MCF 10A (cell line): ENCODE measurements around the gene NCAM1. TPM values are rescaled to one million over a fixed set of nuclear protein-coding genes. Genes with fewer than 3 reads are reported as not detected.

Source experiments
- BruUV-seq: library from RNA; stranded (reverse); fragments of 400-500 nt; replicated peaks from 2 replicates; lab custom pipeline; 2021; lab: Mats Ljungman, UMichigan
- CTCF ChIA-PET: fragments of 300-600 bp; sonication (Branson Sonifier 250); formaldehyde crosslinking; extraction: SDS; loops from one replicate; lab custom pipeline; 2021; ENCODE audit warnings: antibody characterized with exemption, inconsistent platforms; lab: Yijun Ruan, JAX
- POLR2A ChIA-PET: fragments of 300-600, 350-650 bp; sonication (Branson Sonifier 250); formaldehyde crosslinking; extraction: SDS; loops from one replicate; lab custom pipeline; 2020; ENCODE audit warnings: antibody characterized with exemption, inconsistent platforms; lab: Yijun Ruan, JAX
- DNase-seq: peaks from one replicate; pipeline ENCODE4 v3.0.0-alpha.2; 2018; ENCODE audit not compliant: unreplicated experiment
- H3K27ac Mint-ChIP-seq: one replicate; pipeline ENCODE4 v1.8.0; 2022; ENCODE audit warnings: mild to moderate bottlenecking, low read depth, mixed read lengths; ENCODE audit not compliant: unreplicated experiment
- H3K27me3 Mint-ChIP-seq: one replicate; pipeline ENCODE4 v1.8.0; 2022; ENCODE audit warnings: mixed read lengths; ENCODE audit not compliant: insufficient read depth, unreplicated experiment
- H3K36me3 Mint-ChIP-seq: one replicate; pipeline ENCODE4 v1.8.0; 2022; ENCODE audit warnings: mild to moderate bottlenecking, moderate library complexity, mixed read lengths; ENCODE audit not compliant: insufficient read depth, unreplicated experiment
- H3K4me1 Mint-ChIP-seq: one replicate; pipeline ENCODE4 v1.8.0; 2022; ENCODE audit warnings: mixed read lengths; ENCODE audit not compliant: insufficient read depth, unreplicated experiment
- H3K4me3 Mint-ChIP-seq: one replicate; pipeline ENCODE4 v1.8.0; 2022; ENCODE audit warnings: mild to moderate bottlenecking, moderate library complexity, mixed read lengths; ENCODE audit not compliant: unreplicated experiment
- H3K9me3 Mint-ChIP-seq: one replicate; pipeline ENCODE4 v1.8.0; 2022; ENCODE audit warnings: mixed read lengths; ENCODE audit not compliant: unreplicated experiment
- intact Hi-C: fragments of 100-400 bp; cut with micrococcal nuclease; formaldehyde crosslinking; loops from 2 replicates; pipeline ENCODE4 v1.14.1; 2022
- total RNA-seq: library from RNA; stranded (reverse); gene quantifications from 2 replicates; pipeline ENCODE4 v1.2.3, GENCODE V29; 2022
- TF ChIP-seq, protein P1 (sequence below): fragments of 200-600 bp; IDR thresholded peaks from one replicate; pipeline ENCODE4 v1.8.0; 2022; ENCODE audit warnings: antibody characterized with exemption, mild to moderate bottlenecking; ENCODE audit not compliant: unreplicated experiment

The NCAM1 gene
- total RNA-seq, 1 experiment from 2014 or later, result 0.19 TPM

DNA sequence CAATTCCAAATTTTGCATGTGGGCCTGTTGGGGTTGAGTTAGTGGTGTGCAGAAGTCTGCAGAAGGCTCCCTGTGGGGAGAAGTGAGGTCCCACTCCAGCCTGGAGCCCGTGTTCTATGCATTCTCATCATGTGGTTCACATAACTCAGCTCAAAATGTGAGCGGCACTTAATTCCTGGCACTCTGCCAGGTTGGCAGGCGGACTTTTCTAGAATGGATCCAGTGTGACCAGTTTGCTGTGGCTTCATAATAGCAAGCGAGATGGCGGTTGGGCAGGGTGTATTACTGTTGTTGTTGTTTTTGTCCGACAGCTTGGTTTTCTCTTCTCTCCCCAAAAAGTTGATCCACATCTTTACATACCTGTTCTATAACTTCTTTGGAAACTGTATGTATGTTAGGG lies 206.4 kb downstream of the NCAM1 start:
- POLR2A ChIA-PET, result no interaction called here
- no TSS peak for BruUV-seq

GRCh38 chr11:113168354-113169342 lies 207.4 kb downstream of the NCAM1 start:
- Mint-ChIP-seq H3K4me3 (no peak overlapping the region), H3K4me1 (no peaks in the 10 kb centered on the region), H3K27me3 (no peaks in the 10 kb centered on the region), H3K36me3 (no peaks in the 10 kb centered on the region), H3K27ac (no peak overlapping the region), H3K9me3 (no peaks in the 10 kb centered on the region)
- TF ChIP-seq, protein P1, sequence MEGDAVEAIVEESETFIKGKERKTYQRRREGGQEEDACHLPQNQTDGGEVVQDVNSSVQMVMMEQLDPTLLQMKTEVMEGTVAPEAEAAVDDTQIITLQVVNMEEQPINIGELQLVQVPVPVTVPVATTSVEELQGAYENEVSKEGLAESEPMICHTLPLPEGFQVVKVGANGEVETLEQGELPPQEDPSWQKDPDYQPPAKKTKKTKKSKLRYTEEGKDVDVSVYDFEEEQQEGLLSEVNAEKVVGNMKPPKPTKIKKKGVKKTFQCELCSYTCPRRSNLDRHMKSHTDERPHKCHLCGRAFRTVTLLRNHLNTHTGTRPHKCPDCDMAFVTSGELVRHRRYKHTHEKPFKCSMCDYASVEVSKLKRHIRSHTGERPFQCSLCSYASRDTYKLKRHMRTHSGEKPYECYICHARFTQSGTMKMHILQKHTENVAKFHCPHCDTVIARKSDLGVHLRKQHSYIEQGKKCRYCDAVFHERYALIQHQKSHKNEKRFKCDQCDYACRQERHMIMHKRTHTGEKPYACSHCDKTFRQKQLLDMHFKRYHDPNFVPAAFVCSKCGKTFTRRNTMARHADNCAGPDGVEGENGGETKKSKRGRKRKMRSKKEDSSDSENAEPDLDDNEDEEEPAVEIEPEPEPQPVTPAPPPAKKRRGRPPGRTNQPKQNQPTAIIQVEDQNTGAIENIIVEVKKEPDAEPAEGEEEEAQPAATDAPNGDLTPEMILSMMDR, result no peak
- ChIA-PET POLR2A (interaction anchor here (1.2 kb wide), 1 partner anchor 19 kb away, joined by 3 read pairs; no protein-coding TSS in a partner anchor), CTCF (interaction anchor here (0.6 to 0.9 kb wide), 5 partner anchors 10 to 580 kb away, joined by 3 to 5 read pairs (median 3); no protein-coding TSS in a partner anchor)
- DNase-seq, result no peak
- no TSS peak for BruUV-seq
- intact Hi-C loops, result no loop called here

More for the DNA sequence above, 206.4 kb downstream of the NCAM1 start:
- intact Hi-C loops, result no loop called here
- no peaks in the 10 kb centered on the region for H3K36me3 Mint-ChIP-seq
- no peak overlapping the region for H3K4me3 Mint-ChIP-seq
- H3K27ac Mint-ChIP-seq, result no peak overlapping the region
- H3K4me1 Mint-ChIP-seq, result no peaks in the 10 kb centered on the region
- H3K27me3 Mint-ChIP-seq, result no peaks in the 10 kb centered on the region
- CTCF ChIA-PET, result interaction anchor here (0.8 to 1.0 kb wide), 2 partner anchors 9 to 14 kb away, joined by 3 to 5 read pairs; no protein-coding TSS in a partner anchor
- DNase-seq, result no peak
- TF ChIP-seq, protein P1, result no peak
- no peaks in the 10 kb centered on the region for H3K9me3 Mint-ChIP-seq

- no peak for DNase-seq
- intact Hi-C loops, result no loop called here
- POLR2A ChIA-PET, result no interaction called here
Observed at GRCh38 chr11:113172382-113172951, 211.2 kb downstream of the NCAM1 start.

More at GRCh38 chr11:113172382-113172951, 211.2 kb downstream of the NCAM1 start:
- CTCF ChIA-PET, result no interaction called here
- Mint-ChIP-seq H3K36me3 (no peaks in the 10 kb centered on the region), H3K4me3 (no peak overlapping the region), H3K4me1 (peaks cover 6% of the 10 kb centered on the region), H3K27me3 (no peaks in the 10 kb centered on the region), H3K9me3 (no peaks in the 10 kb centered on the region), H3K27ac (no peak overlapping the region)
- TF ChIP-seq, protein P1, result no peak
- no TSS peak for BruUV-seq
